Osteocyte (in vitro differentiated cells): ENCODE measurements around the gene POLR2L. TPM values are rescaled to one million over a fixed set of nuclear protein-coding genes. Genes with fewer than 3 reads are reported as not detected.

ENCODE experiments used
- DNase-seq: peaks from one replicate; pipeline ENCODE4 v3.0.0; 2021; ENCODE audit warnings: mixed read lengths; ENCODE audit not compliant: unreplicated experiment; ENCODE audit errors: extremely low spot score
- H3K27ac Mint-ChIP-seq: one replicate; pipeline ENCODE4 v1.8.0; 2021; ENCODE audit warnings: mild to moderate bottlenecking, mixed read lengths; ENCODE audit not compliant: unreplicated experiment
- H3K27me3 Mint-ChIP-seq: one replicate; pipeline ENCODE4 v1.8.0; 2021; ENCODE audit warnings: mixed read lengths; ENCODE audit not compliant: unreplicated experiment
- H3K36me3 Mint-ChIP-seq: one replicate; pipeline ENCODE4 v1.8.0; 2021; ENCODE audit warnings: mixed read lengths; ENCODE audit not compliant: unreplicated experiment
- H3K4me1 Mint-ChIP-seq: one replicate; pipeline ENCODE4 v1.8.0; 2021; ENCODE audit warnings: mixed read lengths; ENCODE audit not compliant: unreplicated experiment
- H3K4me3 Mint-ChIP-seq: one replicate; pipeline ENCODE4 v1.8.0; 2021; ENCODE audit warnings: mild to moderate bottlenecking, moderate library complexity, mixed read lengths; ENCODE audit not compliant: unreplicated experiment
- H3K9me3 Mint-ChIP-seq: one replicate; pipeline ENCODE4 v1.8.0; 2021; ENCODE audit warnings: mixed read lengths; ENCODE audit not compliant: unreplicated experiment
- total RNA-seq: library from RNA; stranded (reverse); gene quantifications from 2 replicates; pipeline ENCODE4 v1.2.1, GENCODE V29; 2021
- TF ChIP-seq, protein P1 (sequence below): fragments of 200-600 bp; sonication (generic); IDR thresholded peaks from 2 replicates; pipeline ENCODE4 v1.5.0; 2021; ENCODE audit warnings: antibody characterized with exemption, mild to moderate bottlenecking, moderate library complexity

The POLR2L gene
- total RNA-seq, 1 donor from 2014 or later: 193 TPM

DNA sequence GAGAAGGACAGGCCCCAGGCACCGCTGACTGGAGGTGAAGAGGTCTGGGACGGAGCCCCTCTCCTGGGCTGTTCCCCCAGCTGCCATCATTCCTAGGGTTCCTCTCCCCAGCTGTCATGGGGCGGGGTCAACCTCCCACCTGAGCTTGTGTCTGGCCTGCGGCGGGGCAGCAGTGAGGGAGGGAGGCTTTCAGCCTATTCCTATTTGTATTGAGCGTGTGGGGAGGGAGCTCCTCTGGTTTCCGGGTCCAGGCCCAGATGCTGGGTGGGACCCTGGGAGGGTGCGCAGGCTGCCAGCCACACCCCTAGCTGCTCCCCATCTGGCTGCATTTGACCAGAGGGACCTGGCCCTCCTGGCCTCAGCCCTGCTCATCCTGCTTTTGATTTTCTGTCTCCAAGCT lies 14.1 kb upstream of the POLR2L start:
- Mint-ChIP-seq H3K27ac (no peak overlapping the region), H3K27me3 (no peaks in the 10 kb centered on the region), H3K4me1 (peaks cover 24% of the 10 kb centered on the region), H3K36me3 (no peaks in the 10 kb centered on the region), H3K4me3 (no peak overlapping the region), H3K9me3 (no peaks in the 10 kb centered on the region)
- TF ChIP-seq, protein P1, sequence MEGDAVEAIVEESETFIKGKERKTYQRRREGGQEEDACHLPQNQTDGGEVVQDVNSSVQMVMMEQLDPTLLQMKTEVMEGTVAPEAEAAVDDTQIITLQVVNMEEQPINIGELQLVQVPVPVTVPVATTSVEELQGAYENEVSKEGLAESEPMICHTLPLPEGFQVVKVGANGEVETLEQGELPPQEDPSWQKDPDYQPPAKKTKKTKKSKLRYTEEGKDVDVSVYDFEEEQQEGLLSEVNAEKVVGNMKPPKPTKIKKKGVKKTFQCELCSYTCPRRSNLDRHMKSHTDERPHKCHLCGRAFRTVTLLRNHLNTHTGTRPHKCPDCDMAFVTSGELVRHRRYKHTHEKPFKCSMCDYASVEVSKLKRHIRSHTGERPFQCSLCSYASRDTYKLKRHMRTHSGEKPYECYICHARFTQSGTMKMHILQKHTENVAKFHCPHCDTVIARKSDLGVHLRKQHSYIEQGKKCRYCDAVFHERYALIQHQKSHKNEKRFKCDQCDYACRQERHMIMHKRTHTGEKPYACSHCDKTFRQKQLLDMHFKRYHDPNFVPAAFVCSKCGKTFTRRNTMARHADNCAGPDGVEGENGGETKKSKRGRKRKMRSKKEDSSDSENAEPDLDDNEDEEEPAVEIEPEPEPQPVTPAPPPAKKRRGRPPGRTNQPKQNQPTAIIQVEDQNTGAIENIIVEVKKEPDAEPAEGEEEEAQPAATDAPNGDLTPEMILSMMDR: no peak
- no peak for DNase-seq

DNA sequence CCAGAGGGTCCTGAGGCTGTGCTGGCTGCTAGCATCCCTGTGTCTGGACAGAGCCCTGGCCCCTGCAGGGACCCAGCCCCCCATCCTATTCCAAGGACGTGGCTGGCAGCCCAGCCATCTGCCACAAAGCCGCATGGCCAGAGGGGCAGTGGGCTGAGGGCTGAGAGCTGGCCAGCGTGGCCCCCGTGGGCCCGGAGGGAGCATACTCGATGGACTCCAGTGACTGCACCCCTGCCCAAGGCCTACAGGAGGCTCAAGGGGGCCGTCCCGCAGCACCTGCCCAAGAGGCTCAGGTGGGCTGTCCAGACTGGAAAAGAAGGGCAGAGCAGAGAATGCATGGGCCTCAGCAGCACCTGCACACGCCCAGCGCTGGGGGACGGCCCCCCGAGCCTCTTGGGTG lies 13.5 kb upstream of the POLR2L start:
- H3K27ac Mint-ChIP-seq: no peak overlapping the region
- H3K36me3 Mint-ChIP-seq: no peaks in the 10 kb centered on the region
- no peak overlapping the region for H3K4me3 Mint-ChIP-seq
- peaks cover 23% of the 10 kb centered on the region for H3K4me1 Mint-ChIP-seq
- DNase-seq: no peak
- H3K27me3 Mint-ChIP-seq: no peaks in the 10 kb centered on the region
- TF ChIP-seq, protein P1: no peak
- no peaks in the 10 kb centered on the region for H3K9me3 Mint-ChIP-seq

DNA sequence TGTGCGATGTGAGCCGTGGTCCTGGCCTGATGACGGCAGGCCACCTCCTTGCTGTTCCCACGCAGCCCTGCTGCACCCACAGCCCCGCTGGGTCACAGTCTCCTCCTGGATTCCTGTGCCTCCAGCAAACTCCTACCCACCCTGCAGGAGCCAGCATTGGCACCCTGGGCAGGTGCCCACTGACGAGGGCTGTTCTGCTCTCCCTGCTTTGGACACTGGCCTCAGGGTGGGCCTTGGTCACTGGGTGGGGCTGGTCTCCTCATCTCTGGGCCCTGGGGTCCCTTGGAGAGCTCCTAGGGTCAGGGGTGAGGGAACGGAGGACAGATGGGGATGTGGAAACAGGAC lies 13.0 kb upstream of the POLR2L start:
- Mint-ChIP-seq H3K27ac (no peak overlapping the region), H3K4me3 (no peak overlapping the region), H3K36me3 (no peaks in the 10 kb centered on the region), H3K4me1 (peaks cover 23% of the 10 kb centered on the region), H3K9me3 (no peaks in the 10 kb centered on the region), H3K27me3 (no peaks in the 10 kb centered on the region)
- no peak for DNase-seq
- TF ChIP-seq, protein P1: no peak

DNA sequence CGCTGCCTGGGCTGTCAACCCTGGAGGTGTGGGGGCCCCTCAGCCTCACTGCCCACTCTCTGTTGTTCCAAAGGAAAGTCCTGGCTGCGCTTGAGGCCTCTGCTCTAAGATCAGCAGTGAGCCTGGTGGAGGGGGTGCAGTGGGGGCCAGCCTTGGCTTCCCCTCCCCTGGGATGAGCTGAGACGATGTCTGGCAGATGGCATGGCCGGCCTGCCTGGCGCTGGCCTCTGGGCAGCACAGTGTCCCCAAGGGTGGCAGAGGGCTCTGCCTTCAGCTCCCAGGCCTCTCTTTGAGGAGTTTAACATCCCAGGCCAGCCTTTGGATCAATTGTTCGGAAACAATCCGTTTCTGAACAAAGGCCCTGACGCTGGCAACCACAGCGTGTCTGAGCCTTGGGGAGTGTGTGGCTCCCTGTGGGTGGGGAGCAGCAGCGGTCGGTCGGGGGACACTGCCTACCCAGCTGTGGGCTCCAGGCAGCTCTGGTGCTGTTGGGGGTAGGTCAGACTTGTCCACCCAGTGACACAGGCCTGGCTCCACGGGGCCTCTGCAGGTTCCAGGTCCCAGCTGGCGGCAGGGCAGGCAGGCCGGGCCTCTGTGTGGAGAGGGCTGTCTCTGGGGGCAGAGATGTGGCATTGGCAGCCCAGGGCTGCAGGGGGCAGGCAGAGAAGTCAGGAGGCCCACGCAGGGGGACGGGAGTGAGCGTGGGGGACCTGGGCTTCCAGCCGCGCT lies 12.4 kb upstream of the POLR2L start:
- TF ChIP-seq, protein P1: no peak
- H3K4me3 Mint-ChIP-seq: no peak overlapping the region

DNA sequence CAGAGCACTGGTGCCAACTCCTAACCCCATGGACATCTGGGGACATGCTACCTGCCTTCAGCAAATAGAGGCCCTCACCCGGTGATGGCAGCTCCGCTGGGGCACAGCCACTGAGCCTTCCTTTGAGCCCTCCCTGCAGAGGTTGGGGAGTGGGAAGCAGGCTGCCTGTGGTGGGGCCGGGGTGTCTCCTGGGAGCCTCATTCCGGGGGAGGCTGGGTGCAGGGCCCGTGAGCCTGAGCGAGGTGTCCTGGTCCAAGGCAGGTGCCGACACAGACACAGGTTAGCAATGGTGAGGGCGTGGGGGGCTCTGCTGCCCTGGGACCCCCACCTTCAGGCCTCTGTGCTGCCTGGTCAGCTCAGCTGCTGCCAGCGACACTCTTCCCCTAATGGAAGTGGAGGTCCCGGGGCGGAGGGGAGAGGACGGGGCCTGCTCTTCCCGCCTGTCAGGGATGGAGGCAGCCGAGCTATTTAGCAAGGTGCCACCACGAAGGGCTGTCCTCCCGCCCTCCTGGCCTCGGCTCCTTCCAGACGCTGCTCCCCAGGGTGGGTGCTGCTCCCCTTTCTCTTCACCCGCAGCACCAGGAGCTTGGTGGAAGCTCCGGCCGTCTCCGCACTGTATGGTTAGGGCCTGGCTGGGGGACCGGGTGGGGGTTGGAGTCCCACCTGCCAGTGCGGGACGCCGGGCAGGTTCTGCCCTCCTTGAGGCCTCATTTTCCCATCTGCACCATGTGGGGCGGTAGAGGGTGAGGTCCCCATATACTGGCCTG lies 11.5 kb upstream of the POLR2L start:
- Mint-ChIP-seq H3K27me3 (no peaks in the 10 kb centered on the region), H3K36me3 (no peaks in the 10 kb centered on the region), H3K4me3 (no peak overlapping the region), H3K27ac (no peak overlapping the region), H3K4me1 (peaks cover 15% of the 10 kb centered on the region), H3K9me3 (no peaks in the 10 kb centered on the region)
- no peak for DNase-seq
- TF ChIP-seq, protein P1: no peak

More for the DNA sequence above, 12.4 kb upstream of the POLR2L start:
- no peaks in the 10 kb centered on the region for H3K9me3 Mint-ChIP-seq
- DNase-seq: no peak
- H3K36me3 Mint-ChIP-seq: no peaks in the 10 kb centered on the region
- H3K27ac Mint-ChIP-seq: no peak overlapping the region
- H3K27me3 Mint-ChIP-seq: no peaks in the 10 kb centered on the region
- H3K4me1 Mint-ChIP-seq: peaks cover 18% of the 10 kb centered on the region
